EL (cell line): ENCODE results near the gene GGT6.

Source experiments
- DNase-seq: peaks from one replicate; pipeline ENCODE4 v3.0.0-alpha.2; 2016

GGT6 gene

GRCh38 chr17:4572131-4572530 is 11.8 kb upstream of the GGT6 start:
- DNase-seq = no peak

- DNase-seq = no peak
Measured at GRCh38 chr17:4569591-4569990, 9.2 kb upstream of the GGT6 start.

- peak; percentile 60 for DNase-seq
Measured at GRCh38 chr17:4566785-4567184, 6.4 kb upstream of the GGT6 start.

GRCh38 chr17:4565209-4566141 is 5.1 kb upstream of the GGT6 start:
- DNase-seq = peak; percentile 78

GRCh38 chr17:4562015-4562969 is 1.9 kb upstream of the GGT6 start:
- peak; percentile 14 for DNase-seq

DNA sequence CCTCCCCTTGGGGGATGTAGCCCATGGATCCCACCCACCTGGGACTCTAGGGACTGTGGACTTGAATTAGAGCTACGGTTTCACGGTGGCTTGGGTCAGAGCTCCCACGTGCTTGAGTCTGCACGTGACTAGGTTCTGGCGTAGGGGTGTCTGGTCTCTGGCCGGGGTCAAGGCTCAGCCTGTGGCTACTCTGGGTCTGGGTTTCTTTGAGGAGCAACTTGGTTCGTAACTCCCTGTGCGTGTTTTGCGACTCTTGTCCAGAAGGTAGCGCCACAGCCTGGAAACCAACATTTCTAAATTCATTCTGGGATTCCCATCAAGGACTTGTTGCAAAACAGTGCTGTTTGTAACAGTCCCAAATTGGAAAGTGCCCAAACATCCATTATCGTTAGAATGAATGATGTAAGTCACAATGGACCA is 470 bp upstream of the GGT6 start:
- no peak for DNase-seq

GRCh38 chr17:4559966-4560365 is 411 bp downstream of the GGT6 start:
- DNase-seq = no peak

- DNase-seq = no peak
Measured at GRCh38 chr17:4559139-4559791, 1.1 kb downstream of the GGT6 start.

DNA sequence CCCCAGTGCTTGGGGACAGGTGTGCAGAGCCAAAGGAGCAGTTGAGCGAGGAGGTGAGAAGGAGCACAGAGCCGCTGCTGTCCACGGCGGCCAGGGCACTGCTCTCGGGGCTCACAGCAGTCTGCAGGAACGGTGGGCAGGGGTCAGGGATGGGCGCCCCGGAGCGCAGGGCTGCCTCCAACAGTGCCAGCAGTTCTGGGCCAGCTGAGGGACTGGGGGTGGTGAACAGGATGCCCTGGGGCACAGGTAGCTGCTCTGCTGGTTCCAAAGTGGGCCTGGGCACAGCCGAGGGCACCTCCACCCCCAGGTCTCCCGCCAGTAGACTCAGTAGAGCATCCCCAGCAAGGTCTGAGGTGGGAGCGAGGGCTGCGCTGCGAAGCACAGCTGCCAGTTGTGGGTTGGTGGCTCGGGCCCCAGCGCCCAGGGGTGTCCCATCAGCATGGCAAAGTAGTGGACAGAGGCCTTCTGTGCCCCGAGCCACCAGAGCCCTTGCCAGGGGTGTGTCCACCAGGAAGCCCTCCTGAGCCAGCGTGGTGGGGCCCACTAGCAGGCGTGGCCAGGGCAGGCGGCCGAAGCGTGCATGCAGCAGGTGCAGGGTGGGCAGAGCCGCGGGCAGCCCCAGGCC is 1.9 kb downstream of the GGT6 start:
- DNase-seq = no peak

DNA sequence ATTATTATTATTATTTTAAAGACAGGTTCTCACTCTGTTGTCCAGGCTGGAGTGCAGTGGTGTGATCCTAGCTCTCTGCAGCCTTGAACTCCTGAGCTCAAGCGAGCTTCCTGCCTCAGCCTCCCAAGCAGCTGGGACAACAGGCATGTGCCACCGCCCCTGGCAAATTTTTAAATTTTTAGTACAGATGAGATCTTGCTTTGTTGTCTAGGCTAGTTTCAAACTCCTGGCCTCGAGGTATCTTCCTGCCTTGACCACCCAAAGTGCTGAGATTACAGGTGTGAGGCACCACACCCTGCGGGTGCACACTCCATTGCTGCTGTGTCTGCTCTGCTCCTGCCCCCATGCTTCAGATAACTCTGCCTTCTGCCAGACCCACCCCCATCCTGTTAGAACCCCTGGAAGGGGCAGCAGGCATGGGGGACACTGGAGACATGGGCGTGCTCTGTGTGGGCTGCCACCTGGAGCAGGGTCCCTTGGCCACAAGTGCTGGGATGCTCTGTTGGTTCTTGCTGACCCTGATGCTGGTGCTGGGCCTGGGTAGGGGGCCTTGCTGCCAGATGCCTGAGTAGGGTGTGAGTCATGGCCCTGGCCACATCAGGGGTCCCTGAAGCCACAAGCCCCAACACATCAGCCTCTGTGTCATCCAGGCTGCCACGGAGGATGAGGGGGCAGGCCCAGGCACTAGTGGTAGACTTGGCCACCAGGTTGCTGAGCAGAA is 2.6 kb downstream of the GGT6 start:
- DNase-seq = no peak

DNA sequence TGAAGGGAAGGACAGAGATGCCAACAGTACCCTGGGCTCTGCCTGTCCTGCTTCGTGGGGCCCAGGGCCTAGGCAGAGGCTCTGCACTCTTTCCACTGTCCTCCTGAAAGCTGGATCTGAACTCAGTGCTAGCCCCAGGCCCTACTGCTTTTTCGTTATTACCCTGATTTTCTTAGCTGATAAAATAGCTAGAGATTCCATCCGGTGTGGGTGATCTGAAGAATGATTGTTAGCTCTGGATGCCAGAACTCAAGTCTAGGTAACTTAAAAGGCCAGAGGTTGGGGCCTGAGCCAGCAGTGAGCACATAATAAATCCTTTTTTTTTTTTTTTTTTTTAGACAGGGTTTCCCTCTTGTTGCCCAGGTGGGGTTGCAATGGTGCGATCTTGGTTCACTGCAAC is 3.4 kb downstream of the GGT6 start:
- no peak for DNase-seq

DNA sequence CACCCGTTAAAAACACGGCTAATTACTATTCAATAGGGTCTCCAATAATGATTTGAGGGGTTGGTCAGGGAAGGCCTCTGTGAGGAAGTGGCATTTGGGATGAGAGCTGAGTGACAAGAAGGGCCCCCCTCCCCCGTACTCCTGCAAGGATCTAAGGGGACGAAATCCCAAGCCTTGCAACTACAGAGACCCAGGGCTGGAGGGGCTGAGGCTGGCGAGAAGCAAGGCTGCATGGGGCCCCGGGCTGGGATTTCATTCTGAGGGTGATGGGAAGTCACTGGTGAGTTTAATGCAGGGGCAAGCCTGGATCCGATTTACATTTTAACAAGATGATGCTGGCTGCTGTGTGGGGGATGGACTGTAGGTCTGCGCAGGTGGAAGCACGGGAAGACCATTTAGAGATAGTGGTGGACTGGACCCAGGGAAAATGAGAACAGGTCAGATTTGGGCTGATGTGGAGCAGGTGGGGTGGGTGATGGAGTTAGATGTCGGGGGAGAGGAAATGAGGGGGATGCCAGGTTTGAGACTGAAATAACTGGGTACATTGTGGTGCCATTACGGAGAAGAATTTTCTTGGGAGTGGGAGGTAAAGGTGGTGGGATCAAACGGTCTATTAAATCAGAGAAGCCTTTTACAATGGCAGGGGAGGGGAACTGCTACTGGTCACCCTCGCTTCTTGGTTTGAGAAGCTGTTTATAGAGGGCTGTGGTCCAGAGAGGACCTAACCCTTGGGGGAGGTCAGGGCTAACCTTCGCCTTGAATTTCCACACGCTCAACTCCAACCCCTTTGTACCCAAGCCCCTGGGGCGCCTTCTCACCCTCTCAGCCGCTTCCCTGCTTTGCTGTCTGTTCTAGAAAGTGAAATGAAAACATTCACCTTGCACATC is 4.3 kb downstream of the GGT6 start:
- DNase-seq = no peak

DNA sequence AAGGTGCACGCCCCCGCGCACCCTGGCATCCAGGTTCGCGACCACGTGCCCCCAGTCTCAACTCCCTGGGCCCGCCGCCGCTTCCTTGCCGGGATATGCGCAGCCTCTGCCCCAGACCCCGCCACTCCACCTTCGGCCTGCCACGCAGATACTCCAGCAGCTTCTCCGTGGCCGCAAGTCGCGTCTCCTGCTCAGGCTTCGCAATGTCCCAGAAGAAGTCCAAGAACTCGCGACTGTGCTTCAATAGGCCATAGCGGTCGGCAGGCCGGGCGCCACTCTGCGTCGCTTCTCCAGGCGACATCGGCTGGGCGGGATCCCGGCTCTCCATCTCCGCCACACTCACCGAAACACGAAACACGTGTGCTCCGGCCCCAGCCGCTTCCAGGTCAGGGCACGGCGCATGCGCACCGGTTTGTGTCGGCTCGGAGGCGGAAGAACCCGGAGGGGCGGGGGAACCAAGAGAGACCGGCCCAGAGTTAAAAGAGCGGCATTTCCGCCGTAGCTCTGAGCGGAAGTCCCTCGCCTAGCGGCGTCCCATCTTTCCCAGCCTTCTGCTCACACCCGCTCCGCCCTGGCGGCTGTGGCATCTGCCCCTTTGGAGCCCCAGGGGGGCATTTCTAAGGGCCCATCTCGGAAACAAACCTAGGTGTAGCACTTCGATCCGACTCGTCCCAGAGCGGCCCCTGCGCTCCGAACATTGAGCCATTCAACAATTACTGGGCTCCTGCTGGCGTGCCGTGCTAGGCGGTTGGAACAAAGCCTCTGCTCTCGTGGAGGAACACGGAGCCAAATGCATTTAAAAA is 5.2 kb downstream of the GGT6 start, which contains the start of gene MYBBP1A:
TSS of gene MYBBP1A (minus strand) at position 388 of the 803 bp plus-strand sequence. CDS start at position 328, 60 bp downstream.
- peak; percentile 96 for DNase-seq

DNA sequence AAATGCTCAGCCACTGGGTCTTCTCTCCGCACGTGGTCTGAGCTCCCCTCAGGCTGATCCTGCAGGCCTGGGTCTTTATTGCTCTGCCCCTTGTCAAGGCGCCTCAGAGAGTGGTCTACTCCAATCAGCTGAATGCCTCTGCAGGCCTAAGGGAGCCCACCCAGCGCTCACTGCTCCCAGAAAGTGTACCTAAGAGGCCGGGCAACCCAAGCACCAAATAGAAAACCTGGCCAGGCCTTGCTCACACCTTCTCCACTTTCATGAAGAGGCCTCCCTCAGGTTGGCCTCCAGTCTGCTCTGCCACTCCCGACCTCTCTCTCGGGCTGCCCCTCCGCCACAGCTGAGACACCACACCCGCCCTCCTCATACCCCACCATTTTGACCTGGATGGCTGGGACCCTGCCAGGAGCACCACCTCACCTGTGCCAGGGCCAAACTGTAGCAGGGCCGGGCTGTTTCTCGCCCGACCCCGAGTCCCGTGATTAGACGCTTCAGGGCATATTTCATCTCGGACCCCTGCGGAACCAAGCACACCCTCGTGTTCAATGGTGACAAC is 5.9 kb downstream of the GGT6 start:
- DNase-seq = no peak

- DNase-seq = no peak
Measured at GRCh38 chr17:4553669-4554068, 6.7 kb downstream of the GGT6 start.

GRCh38 chr17:4551796-4552525 is 8.4 kb downstream of the GGT6 start:
- DNase-seq = no peak

GRCh38 chr17:4551141-4551540 is 9.2 kb downstream of the GGT6 start:
- no peak for DNase-seq

GRCh38 chr17:4550534-4551039 is 9.8 kb downstream of the GGT6 start:
- no peak for DNase-seq
